HG03139 (cell line): ENCODE results near the gene SOX4.
"Not testable (repeated sequence)": the region's sequence is repeated elsewhere in the genome, so short reads cannot be mapped to it uniquely, and the experiment has no call there.

Experiments
- ATAC-seq: cut with Tn5 transposase; IDR thresholded peaks from one replicate; pipeline ENCODE4 v1.9.1; 2021; ENCODE audit not compliant: unreplicated experiment

SOX4 gene

DNA sequence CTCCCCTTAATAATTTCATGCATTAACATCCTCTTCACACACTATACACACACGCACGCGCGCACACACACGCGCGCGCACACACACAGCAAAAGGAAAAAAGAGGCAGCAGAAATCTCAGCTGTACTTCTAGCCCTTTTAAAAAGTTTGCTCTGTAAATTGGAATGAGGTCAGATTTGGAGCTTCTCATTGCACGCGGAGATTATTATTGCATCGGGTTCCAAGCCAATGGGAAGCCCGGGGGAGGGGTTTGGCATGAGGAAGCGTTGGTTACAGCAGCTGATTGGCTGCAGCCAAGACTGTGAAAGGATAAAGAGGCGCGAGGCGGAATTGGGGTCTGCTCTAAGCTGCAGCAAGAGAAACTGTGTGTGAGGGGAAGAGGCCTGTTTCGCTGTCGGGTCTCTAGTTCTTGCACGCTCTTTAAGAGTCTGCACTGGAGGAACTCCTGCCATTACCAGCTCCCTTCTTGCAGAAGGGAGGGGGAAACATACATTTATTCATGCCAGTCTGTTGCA lies at the start of gene SOX4:
SOX4 (plus strand) TSS at position 340 of the 515 bp plus-strand sequence. CDS start 784 bp downstream, outside the sequence.
- ATAC-seq = peak; percentile 64

DNA sequence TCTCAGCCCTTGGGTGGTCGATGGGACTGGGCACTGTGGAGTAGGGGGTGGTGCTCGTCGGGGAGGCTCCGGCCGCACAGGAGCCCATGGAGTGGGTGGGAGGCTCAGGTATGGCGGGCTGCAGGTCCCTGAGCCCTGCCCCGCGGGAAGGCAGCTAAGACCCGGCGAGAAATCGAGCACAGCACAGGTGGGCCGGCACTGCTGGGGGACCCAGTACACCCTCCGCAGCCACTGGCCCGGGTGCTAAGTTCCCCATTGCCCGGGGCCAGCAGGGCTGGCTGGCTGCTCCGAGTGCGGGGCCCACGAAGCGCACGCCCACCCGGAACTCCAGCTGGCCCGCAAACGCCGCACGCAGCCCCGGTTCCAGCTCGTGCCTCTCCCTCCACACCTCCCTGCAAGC lies 41.3 kb upstream of the SOX4 start:
- ATAC-seq = not testable (repeated sequence)

DNA sequence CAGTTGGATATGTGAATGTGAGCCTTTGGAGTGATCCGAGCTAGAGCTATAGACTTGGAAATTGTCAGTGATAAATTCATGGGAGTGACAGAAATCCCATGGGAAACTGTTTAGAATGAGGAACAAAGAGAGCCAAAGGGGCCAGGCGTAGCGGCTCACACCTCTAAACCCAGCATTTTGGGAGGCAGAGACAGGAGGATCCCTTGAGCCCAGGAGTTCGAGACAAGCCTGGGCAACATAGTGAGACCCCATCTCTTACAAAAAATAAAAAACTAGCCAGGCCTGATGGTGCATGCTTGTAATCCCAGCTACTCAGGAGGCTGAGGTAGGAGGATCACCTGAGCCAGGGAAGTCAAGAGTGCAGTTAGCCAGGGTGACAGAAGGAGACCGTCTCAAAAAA lies 39.3 kb upstream of the SOX4 start:
- ATAC-seq = no peak

DNA sequence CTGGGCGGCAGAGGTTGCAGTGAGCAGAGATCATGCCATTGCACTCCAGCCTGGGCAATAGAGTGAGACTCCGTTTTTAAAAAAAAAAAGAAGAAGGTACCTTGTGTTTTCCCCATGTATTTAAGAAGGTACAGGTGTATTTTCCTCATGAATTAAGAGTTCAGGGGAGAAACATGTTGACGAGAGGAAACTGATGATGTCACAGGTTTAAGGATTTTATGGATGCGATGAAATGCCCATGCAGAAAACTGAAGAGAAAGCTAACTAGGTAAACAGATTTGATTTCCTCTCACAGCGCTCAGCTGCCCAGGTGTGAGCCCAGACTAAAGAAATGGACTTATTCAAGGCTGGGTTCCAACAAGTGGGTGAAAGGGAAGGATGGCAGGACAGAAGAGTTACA lies 38.4 kb upstream of the SOX4 start:
- no peak for ATAC-seq

DNA sequence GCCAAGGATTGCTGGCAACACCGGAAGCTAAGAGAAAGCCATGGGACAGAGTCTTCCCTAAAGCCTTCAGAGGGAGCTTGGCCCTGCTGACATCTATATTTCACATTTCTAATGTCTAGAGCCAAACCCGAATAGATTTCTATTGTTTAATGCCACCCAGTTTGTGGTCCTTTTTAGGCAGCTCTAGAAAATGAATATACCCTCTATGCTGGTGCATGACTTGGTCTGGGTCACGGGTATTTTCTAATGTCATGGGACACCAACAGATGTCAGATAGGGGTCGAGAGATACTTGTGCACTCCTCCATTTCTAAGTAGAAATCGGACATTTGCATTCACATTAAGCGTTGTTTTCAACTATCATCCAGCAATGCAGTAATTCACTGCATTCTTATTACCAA lies 37.0 kb upstream of the SOX4 start:
- no peak for ATAC-seq

DNA sequence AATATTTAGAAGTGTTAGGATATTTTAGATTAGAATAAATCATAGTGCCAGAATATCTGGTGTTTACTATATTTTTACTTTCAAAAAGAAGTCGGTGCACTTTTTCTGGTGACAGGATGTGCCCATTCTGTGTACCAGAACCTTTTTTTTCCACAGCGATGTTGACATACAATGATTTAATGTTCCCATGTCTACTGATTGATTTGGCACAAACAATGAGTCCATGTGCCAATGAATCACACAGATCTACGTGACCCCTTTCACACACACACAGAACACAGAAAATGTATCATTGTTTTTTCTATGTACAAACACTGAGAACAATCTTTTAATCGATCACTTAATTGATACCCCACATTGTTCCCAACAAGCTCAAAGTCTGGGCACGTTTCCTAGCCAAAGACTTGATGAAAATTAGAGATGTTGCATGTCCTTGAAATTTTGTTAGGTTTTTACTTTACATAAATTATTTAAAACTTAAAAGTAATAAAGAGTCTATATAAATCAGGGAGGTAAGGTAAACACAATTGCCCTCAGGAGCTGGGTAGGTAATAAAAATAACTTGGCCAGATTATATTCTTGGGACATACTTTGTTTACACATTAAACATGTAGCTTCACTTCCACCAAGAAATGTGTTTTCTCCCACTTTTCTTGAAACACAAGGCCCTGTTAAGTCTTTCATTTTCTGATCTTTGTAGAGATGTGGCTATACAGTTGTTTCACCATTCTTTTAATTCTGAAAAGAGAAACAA lies 36.4 kb upstream of the SOX4 start:
- ATAC-seq = no peak

DNA sequence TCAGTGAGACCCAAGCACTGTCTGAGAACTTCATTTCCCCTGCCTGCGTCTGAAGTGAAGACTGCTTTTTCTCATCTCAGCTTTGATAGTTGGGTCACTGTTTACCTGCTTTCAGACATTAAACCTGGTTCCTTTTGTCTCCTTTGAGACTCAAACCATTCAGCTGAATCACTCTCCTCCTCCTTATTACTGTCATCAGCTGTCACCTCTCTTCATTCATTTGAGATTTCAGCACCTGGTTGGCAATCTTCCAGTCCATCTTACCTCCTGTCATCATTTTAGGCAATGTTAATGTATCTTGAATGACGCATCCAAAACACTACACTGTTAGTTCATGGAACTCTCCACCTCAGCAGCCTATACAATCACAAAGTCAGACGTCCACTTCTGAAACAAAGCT lies 34.3 kb upstream of the SOX4 start:
- no peak for ATAC-seq

DNA sequence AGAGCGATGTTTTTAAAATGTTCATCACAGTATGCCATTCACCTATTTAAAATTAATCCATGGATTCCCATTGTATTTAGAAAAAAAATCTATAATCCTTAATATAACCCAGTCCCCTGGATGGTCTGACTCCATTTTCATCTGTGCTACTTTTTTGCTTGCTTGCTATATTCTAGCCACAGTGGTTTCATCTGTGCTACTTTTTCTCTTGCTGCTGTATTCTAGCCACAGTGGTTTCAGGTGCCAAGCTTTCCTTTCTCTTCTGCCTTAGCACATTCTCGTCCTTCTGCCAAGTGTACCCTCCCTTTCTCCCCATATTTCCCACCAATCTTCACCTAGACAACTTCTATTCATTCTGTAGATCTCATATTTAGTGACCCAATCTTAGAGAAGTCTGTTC lies 33.3 kb upstream of the SOX4 start:
- no peak for ATAC-seq

DNA sequence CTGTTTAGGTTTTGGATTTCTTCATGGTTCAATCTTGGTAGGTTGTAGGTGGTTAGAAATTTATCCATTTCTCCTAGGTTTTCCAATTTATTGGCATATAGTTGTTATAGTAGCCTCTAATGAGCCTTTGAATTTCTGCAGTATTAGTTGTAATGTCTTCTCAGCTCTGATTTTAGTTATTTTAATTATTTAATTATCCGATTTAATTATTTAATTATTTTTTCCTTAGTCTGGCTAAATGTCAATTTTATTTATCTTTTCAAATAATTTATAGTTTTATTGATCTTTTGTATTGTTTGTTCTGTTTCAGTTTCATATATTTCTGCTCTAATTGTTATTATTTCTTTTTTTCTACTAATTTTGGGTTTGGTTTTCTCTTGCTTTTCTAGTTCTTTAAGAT lies 28.1 kb upstream of the SOX4 start:
- no peak for ATAC-seq

DNA sequence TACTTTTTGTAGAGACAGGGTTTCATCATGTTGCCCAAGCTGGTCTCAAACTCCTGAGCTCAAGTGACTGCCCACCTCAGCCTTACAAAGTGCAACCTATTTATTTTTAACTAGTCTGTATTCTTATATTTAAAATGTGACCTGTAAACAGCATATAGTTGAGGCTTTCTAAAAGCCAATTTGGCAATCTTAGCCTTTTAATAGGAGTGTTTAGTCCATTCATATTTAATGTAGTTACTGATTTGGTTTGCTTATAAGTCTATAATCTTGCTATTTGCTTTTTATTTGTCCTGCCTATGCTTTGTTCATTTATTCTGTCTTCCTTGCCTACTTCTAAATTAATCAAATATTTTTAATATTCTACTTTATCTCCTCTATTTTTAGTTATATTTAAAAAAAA lies 15.0 kb upstream of the SOX4 start:
- no peak for ATAC-seq

DNA sequence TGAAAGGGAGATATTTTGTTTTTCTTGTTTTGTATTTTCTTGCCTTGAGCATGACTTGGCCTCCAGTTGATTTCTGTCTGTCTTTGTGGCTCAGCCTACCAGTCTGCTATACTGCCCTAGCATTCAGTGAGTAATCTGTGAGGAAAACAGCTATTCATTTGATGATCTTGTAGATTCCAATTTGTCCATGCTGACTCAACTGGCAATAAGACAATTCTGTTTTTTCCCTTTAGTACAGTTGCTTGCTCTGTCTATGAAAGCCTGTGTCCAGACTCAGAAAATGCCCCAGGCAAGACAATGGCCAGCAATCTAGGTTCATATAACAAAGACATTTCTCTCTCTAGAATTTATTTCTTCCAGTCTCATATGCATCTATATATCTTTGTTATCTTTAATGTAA lies 10.9 kb upstream of the SOX4 start:
- ATAC-seq = no peak

DNA sequence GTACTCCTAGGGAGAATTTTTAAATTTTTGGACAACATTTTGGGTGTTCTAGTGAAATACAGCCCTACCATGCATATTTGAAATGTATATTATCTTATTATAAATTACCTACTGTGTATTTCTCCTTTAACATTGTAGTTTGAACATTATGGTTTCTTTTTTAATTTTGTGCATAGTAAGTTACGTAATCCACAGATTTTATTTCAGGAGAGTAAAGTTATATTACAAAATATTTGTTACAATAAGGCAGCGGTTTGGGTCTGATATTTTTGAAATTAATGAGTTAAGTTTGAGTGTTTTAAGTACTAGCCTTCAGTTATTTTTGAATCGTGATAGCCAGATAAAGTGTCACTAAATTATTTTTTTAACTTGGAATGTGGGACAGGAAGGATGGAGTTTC lies 7.3 kb upstream of the SOX4 start:
- ATAC-seq = no peak

DNA sequence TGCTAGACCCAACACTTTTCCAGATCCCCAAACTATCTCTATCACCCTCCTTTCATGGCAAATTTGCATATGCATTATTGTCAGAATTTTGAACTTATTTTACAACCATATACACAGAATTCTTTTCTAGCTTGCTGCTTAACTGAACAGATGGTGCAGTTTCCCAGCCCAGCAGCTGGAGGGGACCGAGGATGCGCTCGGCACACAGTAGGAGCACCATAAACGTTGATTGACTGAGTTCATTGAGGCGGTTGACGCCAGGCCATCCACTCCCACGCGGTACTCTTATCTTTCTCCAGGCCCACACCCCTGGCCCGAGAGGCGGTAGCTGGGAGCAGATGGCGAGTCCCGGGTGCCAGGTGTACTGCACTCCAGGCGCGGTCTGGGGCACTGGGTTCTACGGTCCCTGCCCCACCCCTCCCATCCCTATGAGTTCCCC lies 6.8 kb upstream of the SOX4 start:
- peak; percentile 13 for ATAC-seq

DNA sequence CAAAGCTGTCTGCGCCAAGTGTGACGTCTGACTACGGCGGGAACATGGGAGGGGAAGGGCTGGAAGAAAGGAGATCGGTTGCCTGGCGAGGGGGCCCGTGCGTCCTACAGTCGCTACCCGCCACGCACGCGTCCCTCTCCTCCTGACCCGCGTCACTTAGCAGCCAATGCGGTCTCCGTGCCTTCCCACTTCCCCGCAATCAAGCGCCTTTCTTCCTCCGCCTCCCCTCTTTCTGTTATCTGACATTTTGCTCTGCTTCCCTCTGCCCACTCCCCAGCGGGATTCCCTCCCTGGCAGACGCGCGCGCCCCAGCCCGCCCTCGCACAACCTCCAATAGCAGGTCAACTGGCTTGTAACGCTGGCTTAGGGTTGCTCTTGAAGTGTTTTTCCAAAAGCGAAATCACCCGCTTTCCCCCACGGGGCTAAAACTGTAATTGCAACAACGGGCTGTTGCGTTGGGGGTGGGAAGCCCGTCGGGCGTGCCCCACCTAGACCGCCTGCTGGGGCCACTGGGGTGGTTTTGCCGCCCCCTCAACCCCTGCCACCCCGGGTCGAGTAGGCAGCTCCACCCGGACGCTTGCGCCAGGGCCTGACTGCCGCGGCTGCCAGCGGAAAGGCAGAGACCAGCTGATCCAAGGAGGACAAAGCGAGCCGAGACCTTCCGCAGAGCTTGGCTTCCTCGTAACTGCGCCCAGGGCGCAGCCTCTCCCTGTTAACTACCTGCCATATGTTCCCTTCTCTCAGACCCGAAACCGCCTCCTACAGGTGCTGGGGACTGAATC lies 6.2 kb upstream of the SOX4 start:
- peak; percentile 40 for ATAC-seq

DNA sequence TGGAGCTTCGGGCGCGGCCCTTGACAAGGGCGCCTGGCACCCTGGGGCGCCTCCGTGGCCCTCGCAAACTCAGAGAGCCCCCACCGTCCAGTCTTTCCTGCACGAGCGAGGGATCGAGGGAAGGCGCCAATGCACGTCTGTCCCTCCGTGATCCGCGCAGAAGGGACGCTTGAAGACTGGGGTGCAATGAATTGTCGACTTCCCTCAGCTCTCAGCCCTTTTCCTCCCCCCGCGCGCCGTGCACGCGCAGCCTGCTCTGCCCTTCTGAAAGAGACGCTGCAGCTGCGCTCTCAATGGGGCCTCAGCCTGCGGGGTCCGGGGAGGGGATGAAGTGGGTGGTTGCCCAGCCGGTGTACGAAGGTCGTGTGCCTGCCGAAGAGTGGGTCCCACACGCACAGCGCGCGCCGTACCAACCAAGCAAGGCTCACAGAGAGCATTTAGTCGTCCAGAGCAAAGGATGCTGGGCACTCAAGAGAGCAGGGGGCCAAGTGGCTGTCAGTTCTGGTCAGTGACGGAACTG lies 5.5 kb upstream of the SOX4 start:
- peak; percentile 29 for ATAC-seq

DNA sequence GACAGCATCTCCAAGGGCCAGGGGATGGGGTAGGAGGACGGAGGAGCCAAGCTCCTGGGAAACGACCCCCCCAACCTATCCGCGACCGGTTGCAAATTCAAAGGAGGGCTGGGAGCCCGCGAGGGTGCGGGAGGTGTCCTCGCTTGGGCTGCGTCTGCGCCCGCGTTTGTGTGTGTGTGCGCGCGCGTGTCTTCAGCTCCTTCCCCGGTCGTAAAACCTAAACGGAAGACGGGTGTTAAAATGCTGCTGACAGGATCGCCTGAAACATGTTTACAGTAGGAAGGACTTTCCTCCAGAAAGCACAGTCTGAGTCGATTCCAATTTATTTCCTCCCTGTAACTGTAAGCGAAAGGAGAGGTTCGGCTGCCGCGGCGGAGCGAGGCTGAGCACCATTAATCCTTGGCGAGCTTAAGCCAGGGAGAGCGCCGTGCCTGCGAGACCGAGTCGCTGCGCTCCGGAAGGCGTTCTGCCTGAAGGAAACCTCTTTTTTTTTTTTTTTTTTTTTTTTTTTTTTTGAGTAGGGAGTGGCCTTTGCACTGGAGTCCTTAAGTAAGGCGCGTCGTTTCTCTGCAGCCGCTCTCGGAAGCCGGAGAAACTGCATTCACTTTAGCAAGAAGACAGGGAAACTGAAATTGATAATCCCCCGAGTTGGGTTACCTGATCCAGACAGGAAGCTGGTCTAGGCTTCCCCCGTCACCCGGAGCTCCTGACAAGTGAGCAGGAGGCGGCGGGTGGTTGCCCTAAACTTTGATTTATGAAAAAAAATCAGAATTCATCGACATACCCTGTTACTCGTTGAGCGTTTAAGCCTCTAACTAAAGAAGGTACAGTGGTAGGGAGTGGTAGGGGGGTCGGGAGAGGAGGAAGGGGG lies 4.8 kb upstream of the SOX4 start:
- peak; percentile 26 for ATAC-seq

DNA sequence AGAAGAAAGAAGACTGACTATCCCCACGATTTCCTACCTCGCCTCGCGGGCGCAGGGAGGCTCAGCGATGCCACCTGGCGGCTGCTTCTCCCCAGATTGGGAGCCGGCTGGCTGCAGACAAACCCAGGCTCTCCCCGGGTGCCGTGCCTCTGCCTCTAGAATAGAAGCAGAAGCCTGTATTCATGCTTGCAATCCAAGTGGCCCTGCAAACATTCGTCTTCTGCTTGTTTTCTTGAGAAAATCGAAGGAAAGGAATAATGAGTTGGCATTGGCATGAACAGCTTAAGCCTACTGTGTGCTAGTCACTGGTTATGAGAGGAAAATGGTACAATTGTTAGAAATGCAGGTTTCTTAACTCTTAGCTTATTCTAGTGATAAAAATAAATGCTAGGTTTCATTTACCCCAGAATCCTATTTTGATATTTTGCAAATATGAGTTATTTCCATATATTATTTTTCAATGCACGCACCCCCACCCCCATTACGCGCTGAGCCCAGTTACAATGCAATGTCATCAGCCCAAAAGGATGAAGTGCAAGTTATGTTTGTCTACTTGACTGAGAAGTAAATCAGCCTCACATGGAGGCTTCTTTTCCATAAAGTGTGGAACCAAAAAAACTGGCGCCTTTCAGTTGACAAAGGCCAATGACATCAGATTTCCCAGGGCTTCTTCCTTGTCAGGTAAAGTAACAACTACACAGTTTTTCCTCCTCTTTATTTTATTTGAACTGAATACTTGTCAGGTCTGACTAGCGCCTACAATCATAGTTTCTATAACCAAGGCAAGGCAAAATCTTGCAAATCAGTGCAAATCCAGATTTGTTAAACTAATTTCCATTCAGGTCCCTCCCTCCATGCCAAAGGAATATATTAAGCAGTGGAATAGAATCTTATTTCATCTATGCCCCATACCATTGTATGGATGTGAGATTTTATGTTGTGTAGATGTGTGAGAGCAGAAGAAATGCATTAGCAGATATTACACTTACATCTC lies 3.9 kb upstream of the SOX4 start:
- ATAC-seq = peak; percentile 19

DNA sequence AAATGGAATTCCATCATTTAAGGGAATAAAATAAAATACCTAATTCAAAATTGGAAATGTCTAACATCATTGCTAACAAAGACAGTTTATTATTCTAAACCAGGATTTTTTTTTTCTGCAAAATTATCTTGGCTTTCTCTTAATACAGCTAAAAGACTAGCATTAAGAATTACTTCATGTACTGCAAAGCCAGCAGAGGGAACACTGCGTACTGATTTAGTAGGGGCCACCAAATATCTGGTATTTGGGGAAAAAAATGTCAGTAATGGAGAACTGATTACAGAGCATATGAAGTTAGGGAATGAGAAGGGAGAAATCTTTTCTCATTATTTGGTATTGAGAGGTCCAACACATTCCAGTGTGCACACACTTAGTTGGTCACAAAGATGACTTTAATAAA lies 3.2 kb upstream of the SOX4 start:
- no peak for ATAC-seq

DNA sequence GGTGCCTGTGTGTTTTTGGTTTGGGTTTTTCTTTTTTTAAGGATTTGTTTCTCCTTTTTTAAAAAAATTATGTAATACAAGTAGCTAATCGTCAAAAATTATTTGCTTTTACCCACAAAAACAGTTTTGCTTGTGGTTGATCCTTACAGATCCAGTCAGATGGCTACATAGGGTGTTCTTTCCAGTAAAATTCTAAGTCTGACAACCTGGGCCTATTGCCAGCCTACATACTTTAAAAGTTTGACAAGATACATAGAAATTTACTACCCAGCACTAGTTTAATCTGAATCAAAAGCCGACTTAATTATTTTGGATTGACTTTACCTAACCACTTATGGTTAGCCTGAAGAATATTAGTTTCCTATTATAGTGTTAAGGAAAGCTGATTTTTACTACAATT lies 2.1 kb upstream of the SOX4 start:
- no peak for ATAC-seq

DNA sequence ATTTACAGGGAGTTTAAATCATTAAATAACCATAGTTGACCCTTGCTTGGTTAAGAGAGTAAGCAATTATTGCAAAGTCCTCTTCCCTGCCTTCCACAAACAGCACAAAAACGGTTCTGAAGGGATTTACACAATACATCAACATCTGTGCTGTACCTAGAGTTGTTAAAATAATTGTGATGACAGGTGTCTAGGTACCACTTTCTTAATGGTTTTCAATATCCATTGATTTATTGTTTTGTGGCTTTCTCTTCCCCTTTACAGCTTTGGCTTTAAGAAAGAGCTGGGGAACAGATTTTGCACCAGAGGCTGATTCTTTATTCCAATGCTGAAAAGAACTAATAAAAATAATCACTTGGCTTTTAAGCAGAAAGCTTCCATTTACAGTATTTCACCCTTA lies 598 bp upstream of the SOX4 start:
- ATAC-seq = no peak
